Measurements from ENCODE around the gene NFKBIL1.

GRCh38 chr6:31559606-31559957, 12.2 kb downstream of the NFKBIL1 start:
- no peak for TF ChIP-seq CTBP1 (IDR thresholded peaks at IDR 0.05; ENCODE audit: borderline replicate concordance)
- TF ChIP-seq TARDBP (IDR thresholded peaks at IDR 0.05) = no peak
- no peak for TF ChIP-seq SP1 (IDR thresholded peaks at IDR 0.05)
- no peak for TF ChIP-seq BHLHE40 (IDR thresholded peaks at IDR 0.05; ENCODE audit: borderline replicate concordance)
- TF ChIP-seq LEF1 (IDR thresholded peaks at IDR 0.05; ENCODE audit: borderline replicate concordance) = no peak
- no peak for TF ChIP-seq FOXA1 (IDR thresholded peaks at IDR 0.05)
- TF ChIP-seq SUZ12 (IDR thresholded peaks at IDR 0.05) = no peak
